Ovary (tissue), 9 donors: ENCODE data around the gene ISYNA1. TPM values are rescaled to one million over a fixed set of nuclear protein-coding genes. Genes with fewer than 3 reads are reported as not detected.

Experiments
- DNase-seq, 5 donors: peaks; one replicate each; pipeline ENCODE4 v3.0.0-alpha.2; 2019 to 2020
- H3K27ac ChIP-seq, 2 donors: fragments of 200-600 bp; one replicate each; pipeline versions ENCODE4 v1.5.1 to v1.8.0; 2019 to 2022
- H3K27me3 ChIP-seq: fragments of 200-600 bp; one replicate; pipeline ENCODE4 v1.8.0; 2022
- H3K36me3 ChIP-seq: fragments of 200-600 bp; sonication (generic); one replicate; pipeline ENCODE4 v1.5.1; 2019
- H3K4me1 ChIP-seq: one replicate; pipeline ENCODE4 v1.8.1; 2013; ENCODE audit warnings: mild to moderate bottlenecking, moderate library complexity; ENCODE audit not compliant: insufficient read depth
- H3K4me3 ChIP-seq: fragments of 200-600 bp; sonication (generic); one replicate; pipeline ENCODE4 v1.5.1; 2017
- H3K9me3 ChIP-seq, 2 donors: fragments of 200-600 bp in 1 of 2; sonication (generic) in 1 of 2; one replicate each; pipeline versions ENCODE4 v1.5.1 to v1.8.1; 2013 to 2019; ENCODE audit warnings: mild to moderate bottlenecking in 1 of 2, moderate library complexity in 1 of 2
- CTCF ChIP-seq, 3 donors: fragments of 450-650 bp in 2 of 3; fragments of 200-600 bp in 1 of 3; IDR thresholded peaks; one replicate each; pipeline versions ENCODE4 v1.5.1 to v1.8.0; 2016 to 2022; ENCODE audit warnings: antibody characterized with exemption in 3 of 3, mild to moderate bottlenecking in 1 of 3
- EP300 ChIP-seq: sonication (generic); formaldehyde crosslinking; IDR thresholded peaks from one replicate; pipeline ENCODE4 v1.6.1; 2017; ENCODE audit warnings: antibody characterized with exemption
- POLR2A ChIP-seq: fragments of 450-650 bp; IDR thresholded peaks from one replicate; pipeline ENCODE4 v1.6.1; 2017; ENCODE audit warnings: antibody characterized with exemption, mild to moderate bottlenecking, moderate library complexity
- WGBS, 3 donors: extraction: QIAGEN DNeasy Blood & Tissue Kit in 1 of 3; methylation state at CpG; one replicate each; pipeline versions ENCODE4 v1.1.5 to v1.1.7; 2013 to 2017; 5-methylcytosine and 5-hydroxymethylcytosine counted together
- intact Hi-C, 4 donors: fragments of 100-400 bp; cut with DNase I; formaldehyde crosslinking; loops; one replicate each; pipeline versions ENCODE4 v1.11.0 to v1.15.1; 2022 to 2023
- polyA plus RNA-seq, 2 donors: library from polyadenylated mRNA; stranded (reverse); fragments of 200-250 nt in 1 of 2; fragments of 350-450 nt in 1 of 2; fragmentation: Illumina TruSeq in 1 of 2; extraction: RNeasy Lipid Tissue Mini Kit (QIAGEN cat#74804) in 1 of 2; gene quantifications; one replicate each; pipeline ENCODE4 v1.2.3, GENCODE V29; 2013 to 2014
- total RNA-seq, 7 donors: library from RNA; depleted of rRNA in 2 of 7; stranded (reverse); fragments of >200 nt in 2 of 7; fragmentation: NEBNext Ultra II Directional in 3 of 7; extraction: Animal tissue kit (Norgen Biotek cat#: 25700) in 3 of 7; gene quantifications; one replicate each; pipeline versions ENCODE4 v1.1.0 to v1.2.4, GENCODE V29; 2016 to 2023
- donor health status: DM: no; HTN: no; CAD: no; lungs with moderate emphysema.
- donor health status: DM: no; HTN: no; CAD: no.
- donor health status: Bipolar disorder and iron deficiency.
- donor health status: DM: yes; HTN: yes; CAD: no.
- donor health status: DM: no; HTN: no; CAD: no.
- donor health status: DM: yes; HTN: yes; CAD: no.

The ISYNA1 gene
- total and polyA plus RNA-seq, 9 donors: 9.6 to 345 (median 183) TPM

GRCh38 chr19:18418483-18419194 is 19.3 kb downstream of the ISYNA1 start:
- H3K27me3 ChIP-seq: no peaks in the 10 kb centered on the region
- H3K4me3 ChIP-seq: peak overlapping the region; percentile 51
- intact Hi-C loops: loop anchor here (5.0 to 10.0 kb wide), 4 partner anchors 141 to 224 kb away; partner anchors contain the start of genes IQCN (in 2 of the 4), MPV17L2 (in 1 of the 4) and RAB3A (in 1 of the 4)
- no peaks in the 10 kb centered on the region for H3K9me3 ChIP-seq
- no peaks in the 10 kb centered on the region for H3K36me3 ChIP-seq
- 17 to 27% (median 20%) methylated on average over 37 to 39 of the region's 39 CpGs for WGBS, 3 donors
- peak in 3 of 5 donors; percentile 44 to 72 (median 64) for DNase-seq
- peaks cover 24% of the 10 kb centered on the region for H3K4me1 ChIP-seq
- no peak for TF ChIP-seq CTCF (IDR thresholded peaks at IDR 0.05)
- no peak for TF ChIP-seq POLR2A
- no peak for TF ChIP-seq EP300
- peak overlapping the region; percentile 62 to 77 for H3K27ac ChIP-seq

- peaks cover 24% of the 10 kb centered on the region for H3K4me1 ChIP-seq
- intact Hi-C loops: loop anchor here (5.0 to 10.0 kb wide), 4 partner anchors 141 to 223 kb away; partner anchors contain the start of genes IQCN (in 2 of the 4), MPV17L2 (in 1 of the 4) and RAB3A (in 1 of the 4)
- peak in 4 of 5 donors; percentile 62 to 78 (median 73) for DNase-seq
These were observed 19.9 kb downstream of the ISYNA1 start for GRCh38 chr19:18418029-18418482.

GRCh38 chr19:18417250-18418028 is 20.5 kb downstream of the ISYNA1 start:
- H3K4me3 ChIP-seq: peak overlapping the region; percentile 42
- DNase-seq: peak; percentile 81 to 88 (median 84)
- peaks cover 24% of the 10 kb centered on the region for H3K4me1 ChIP-seq
- TF ChIP-seq POLR2A: peak; percentile 58
- no peak for TF ChIP-seq CTCF (IDR thresholded peaks at IDR 0.05)
- H3K36me3 ChIP-seq: no peaks in the 10 kb centered on the region
- peak overlapping the region; percentile 62 to 91 for H3K27ac ChIP-seq
- 0 to 1% (median 0%) methylated on average over 39 to 53 of the region's 53 CpGs for whole genome bisulfite sequencing, 3 donors
- H3K9me3 ChIP-seq: no peaks in the 10 kb centered on the region
- intact Hi-C loops: loop anchor here (5.0 to 10.0 kb wide), 4 partner anchors 140 to 223 kb away; partner anchors contain the start of genes IQCN (in 2 of the 4), MPV17L2 (in 1 of the 4) and RAB3A (in 1 of the 4)
- no peaks in the 10 kb centered on the region for H3K27me3 ChIP-seq

More at GRCh38 chr19:18418029-18418482, 19.9 kb downstream of the ISYNA1 start:
- Histone ChIP-seq H3K36me3 (no peaks in the 10 kb centered on the region), H3K27ac (peak overlapping the region; percentile 62 to 77), H3K27me3 (no peaks in the 10 kb centered on the region), H3K9me3 (no peaks in the 10 kb centered on the region), H3K4me3 (peak overlapping the region; percentile 42)
- TF ChIP-seq CTCF (IDR thresholded peaks at IDR 0.05) (no peak), POLR2A (no peak), EP300 (no peak)
- 9 to 11% (median 10%) methylated on average over 29 to 30 of the region's 30 CpGs for WGBS, 3 donors

GRCh38 chr19:18416778-18417249 is 21.1 kb downstream of the ISYNA1 start:
- Histone ChIP-seq H3K27me3 (no peaks in the 10 kb centered on the region), H3K9me3 (no peaks in the 10 kb centered on the region), H3K4me3 (peak overlapping the region; percentile 42), H3K4me1 (peaks cover 24% of the 10 kb centered on the region), H3K36me3 (no peaks in the 10 kb centered on the region), H3K27ac (peak overlapping the region; percentile 62 to 91)
- TF ChIP-seq CTCF (IDR thresholded peaks at IDR 0.05) (no peak), EP300 (no peak), POLR2A (peak; percentile 85)
- peak; percentile 89 to 95 (median 92) for DNase-seq
- intact Hi-C loops: loop anchor here (5.0 to 10.0 kb wide), 4 partner anchors 140 to 222 kb away; partner anchors contain the start of genes IQCN (in 2 of the 4), MPV17L2 (in 1 of the 4) and RAB3A (in 1 of the 4)
- 1% methylated on average over 34 to 44 of the region's 44 CpGs for WGBS, 3 donors
